ENCODE data around the gene TLE6. TPM values are rescaled to one million over a fixed set of nuclear protein-coding genes. Genes with fewer than 3 reads are reported as not detected.
"Not testable (repeated sequence)": the region's sequence is repeated elsewhere in the genome, so short reads cannot be mapped to it uniquely, and the experiment has no call there.

The TLE6 gene
- total and polyA plus RNA-seq, 2 donors = 1.4 to 4.9 TPM

DNA sequence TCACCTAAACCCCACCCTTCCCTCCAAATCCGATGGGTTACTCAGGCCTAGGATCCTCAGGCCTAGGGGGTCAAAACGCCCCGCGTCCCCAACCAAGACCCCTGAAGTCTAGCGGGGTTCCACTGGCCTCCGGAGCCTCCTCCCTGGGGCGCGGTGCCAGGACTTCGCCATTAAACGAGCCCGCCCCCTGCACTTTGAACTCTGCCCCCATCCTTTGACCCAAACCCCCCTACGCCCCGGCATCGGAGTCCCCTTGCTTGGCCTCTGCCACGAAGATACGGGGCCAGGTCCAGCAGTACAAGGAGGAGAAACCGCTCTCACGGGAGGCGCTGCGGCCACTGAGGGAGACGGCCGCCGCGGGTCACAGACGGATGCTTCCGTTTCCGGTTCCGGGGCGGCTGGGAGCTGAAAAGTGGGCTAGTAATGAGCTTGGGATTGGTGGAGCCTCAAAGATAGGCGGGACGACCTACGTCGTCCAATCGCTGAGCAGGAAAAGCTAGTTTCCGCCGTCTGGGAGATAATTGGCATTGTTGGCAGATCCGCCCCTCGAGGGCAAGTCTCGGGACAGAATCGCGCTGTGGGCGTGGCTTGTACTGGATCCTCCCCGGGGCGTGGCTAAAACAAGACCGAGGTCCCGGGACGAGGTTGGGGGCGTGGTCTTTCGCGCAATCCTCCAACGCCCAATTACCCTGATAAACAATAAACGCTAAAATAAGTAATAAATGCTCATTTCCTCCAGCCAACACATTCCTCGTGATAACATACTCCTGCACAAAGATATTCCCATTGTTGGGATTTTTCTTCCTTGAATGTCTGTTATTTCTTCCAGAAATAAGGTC is 26.9 kb upstream of the TLE6 start:
- Histone ChIP-seq H3K4me3 (ENCODE audit: low read length in 2 of 2) (peak overlapping the region; percentile 67 to 97), H3K27ac (ENCODE audit: low read depth in 1 of 2, low read length in 1 of 2) (peak overlapping the region; percentile 89 to 93), H3K27me3 (ENCODE audit: control insufficient read depth in 2 of 2, insufficient read depth in 1 of 2, low read length in 1 of 2) (no peaks in the 10 kb centered on the region), H3K36me3 (ENCODE audit: control insufficient read depth in 2 of 2, insufficient read depth in 2 of 2, low read length in 1 of 2) (no peaks in the 10 kb centered on the region), H3K4me1 (ENCODE audit: control insufficient read depth in 2 of 2, insufficient read depth in 2 of 2, low read length in 2 of 2) (peaks cover 7 to 16% of the 10 kb centered on the region in 2 donors), H3K9me3 (ENCODE audit: control insufficient read depth in 2 of 2, insufficient read depth in 1 of 2, low read length in 1 of 2) (peaks cover 0 to 5% of the 10 kb centered on the region in 2 donors)
- peak; percentile 95 to 100 (median 98) for DNase-seq (ENCODE audit: low read depth in 6 of 9, low spot score in 9 of 9)
- under 1% methylated on average over 53 of the region's 53 CpGs for WGBS

DNA sequence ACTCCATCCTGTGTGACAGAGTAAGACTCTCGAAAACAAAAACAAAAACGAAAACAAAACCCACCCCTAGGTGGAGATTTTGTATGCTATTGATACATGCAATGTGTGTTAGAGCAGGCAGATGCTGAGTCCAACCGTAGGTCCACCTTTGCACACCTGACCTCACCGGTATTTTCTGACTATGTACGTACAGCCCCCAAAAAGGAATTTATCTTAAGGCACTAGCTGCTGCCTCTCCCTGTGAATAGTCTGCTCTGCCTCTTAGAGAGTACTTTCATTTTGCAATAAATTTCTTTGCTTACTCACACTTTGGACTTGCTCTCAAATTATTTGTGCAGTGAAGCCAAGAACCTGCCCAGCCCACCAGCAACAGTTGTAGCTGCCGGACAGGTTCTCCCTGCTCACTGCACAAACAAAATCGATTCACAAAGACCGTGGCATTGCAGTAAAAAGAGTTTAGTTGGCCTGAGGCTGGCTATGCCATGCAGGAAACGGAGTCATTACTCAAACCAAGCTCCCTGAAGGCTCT is 24.3 kb upstream of the TLE6 start:
- no peaks in the 10 kb centered on the region for H3K36me3 ChIP-seq (ENCODE audit: control insufficient read depth in 2 of 2, insufficient read depth in 2 of 2, low read length in 1 of 2)
- H3K27ac ChIP-seq (ENCODE audit: low read depth in 1 of 2, low read length in 1 of 2) = no peak overlapping the region
- H3K4me3 ChIP-seq (ENCODE audit: low read length in 2 of 2) = no peak overlapping the region
- peaks cover 0 to 5% of the 10 kb centered on the region in 2 donors for H3K9me3 ChIP-seq (ENCODE audit: control insufficient read depth in 2 of 2, insufficient read depth in 1 of 2, low read length in 1 of 2)
- H3K27me3 ChIP-seq (ENCODE audit: control insufficient read depth in 2 of 2, insufficient read depth in 1 of 2, low read length in 1 of 2) = no peaks in the 10 kb centered on the region
- no peak for DNase-seq (ENCODE audit: low read depth in 6 of 9, low spot score in 9 of 9)
- 83% methylated on average over 9 of the region's 9 CpGs for WGBS
- peaks cover 7 to 14% of the 10 kb centered on the region in 2 donors for H3K4me1 ChIP-seq (ENCODE audit: control insufficient read depth in 2 of 2, insufficient read depth in 2 of 2, low read length in 2 of 2)

DNA sequence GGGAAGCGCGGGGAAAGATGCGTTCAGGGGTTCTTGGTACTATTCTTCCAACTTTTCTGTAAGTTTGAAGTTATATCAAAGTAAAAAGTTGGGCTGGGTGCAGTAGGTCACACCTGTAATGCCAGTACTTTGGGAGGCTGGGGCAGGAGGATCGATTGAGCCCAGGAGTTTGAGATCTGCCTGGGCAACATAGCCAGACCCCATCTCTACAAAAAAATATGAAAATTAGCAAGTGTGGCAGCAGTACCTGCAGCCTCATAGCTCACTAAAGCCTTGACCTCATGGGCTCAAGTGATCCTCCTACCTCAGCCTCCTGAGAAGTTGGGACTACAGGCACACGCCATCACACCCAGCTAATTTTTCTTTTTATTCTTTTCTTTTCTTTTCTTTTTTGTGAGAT is 20.2 kb upstream of the TLE6 start:
- Histone ChIP-seq H3K4me3 (ENCODE audit: low read length in 2 of 2) (no peak overlapping the region), H3K36me3 (ENCODE audit: control insufficient read depth in 2 of 2, insufficient read depth in 2 of 2, low read length in 1 of 2) (no peaks in the 10 kb centered on the region), H3K9me3 (ENCODE audit: control insufficient read depth in 2 of 2, insufficient read depth in 1 of 2, low read length in 1 of 2) (no peaks in the 10 kb centered on the region), H3K27ac (ENCODE audit: low read depth in 1 of 2, low read length in 1 of 2) (no peak overlapping the region), H3K27me3 (ENCODE audit: control insufficient read depth in 2 of 2, insufficient read depth in 1 of 2, low read length in 1 of 2) (no peaks in the 10 kb centered on the region), H3K4me1 (ENCODE audit: control insufficient read depth in 2 of 2, insufficient read depth in 2 of 2, low read length in 2 of 2) (peaks cover under 1% of the 10 kb centered on the region in 2 donors)
- DNase-seq (ENCODE audit: low read depth in 6 of 9, low spot score in 9 of 9) = no peak
- WGBS = 98% methylated on average over 5 of the region's 5 CpGs

DNA sequence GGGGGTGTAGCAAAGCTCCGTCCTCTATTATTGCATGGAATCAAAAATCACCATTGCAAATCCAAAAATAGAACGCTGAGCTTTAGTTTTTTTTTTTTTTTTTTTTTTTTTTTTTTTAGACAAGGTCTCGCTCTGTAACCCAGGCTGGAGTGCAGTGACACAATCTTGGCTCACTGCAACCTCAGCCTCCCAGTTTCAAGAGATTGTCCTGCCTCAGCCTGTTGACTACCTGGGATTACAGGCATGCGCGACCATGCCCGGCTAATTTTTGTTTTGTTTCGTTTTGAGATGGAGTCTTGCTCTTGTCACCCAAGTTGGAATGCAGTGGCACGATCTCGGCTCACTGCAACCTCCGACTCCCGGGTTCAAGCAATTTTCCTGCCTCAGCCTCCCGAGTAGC is 17.2 kb upstream of the TLE6 start:
- Histone ChIP-seq H3K4me1 (ENCODE audit: control insufficient read depth in 2 of 2, insufficient read depth in 2 of 2, low read length in 2 of 2) (peaks cover 2 to 4% of the 10 kb centered on the region in 2 donors), H3K36me3 (ENCODE audit: control insufficient read depth in 2 of 2, insufficient read depth in 2 of 2, low read length in 1 of 2) (no peaks in the 10 kb centered on the region), H3K27me3 (ENCODE audit: control insufficient read depth in 2 of 2, insufficient read depth in 1 of 2, low read length in 1 of 2) (no peaks in the 10 kb centered on the region), H3K4me3 (ENCODE audit: low read length in 2 of 2) (no peak overlapping the region), H3K9me3 (ENCODE audit: control insufficient read depth in 2 of 2, insufficient read depth in 1 of 2, low read length in 1 of 2) (no peaks in the 10 kb centered on the region), H3K27ac (ENCODE audit: low read depth in 1 of 2, low read length in 1 of 2) (no peak overlapping the region)
- 91% methylated on average over 12 of the region's 12 CpGs for WGBS
- no peak for DNase-seq (ENCODE audit: low read depth in 6 of 9, low spot score in 9 of 9)

DNA sequence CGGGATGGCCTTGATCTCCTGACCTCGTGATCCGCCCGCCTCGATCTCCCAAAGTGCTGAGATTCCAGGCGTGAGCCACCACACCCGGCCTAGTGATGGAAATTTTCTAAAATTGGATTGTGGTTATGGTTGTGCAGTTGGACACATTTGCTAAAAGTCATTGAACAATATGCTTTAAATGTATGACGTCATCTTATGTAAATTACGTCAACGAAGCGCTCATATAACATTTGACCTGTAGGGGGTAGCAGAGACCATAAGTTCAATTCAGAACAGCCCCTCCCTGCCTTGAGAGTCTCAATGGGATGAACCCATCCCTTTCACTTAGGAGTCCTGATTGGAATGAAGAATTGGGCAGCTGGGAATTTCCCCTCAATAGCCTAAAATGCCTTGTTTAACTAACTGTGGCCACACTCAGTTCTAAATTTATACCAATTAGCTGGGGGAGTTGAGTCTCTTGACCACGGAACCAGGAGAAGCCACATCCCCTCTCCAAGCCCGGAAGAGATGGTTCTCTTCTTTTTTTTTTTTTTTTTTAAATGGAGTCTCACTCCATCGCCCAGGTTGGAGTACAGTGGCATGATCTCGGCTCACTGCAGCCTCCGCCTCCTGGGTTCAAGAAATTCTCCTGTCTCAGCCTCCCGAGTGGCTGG is 15.2 kb upstream of the TLE6 start:
- Histone ChIP-seq H3K9me3 (ENCODE audit: control insufficient read depth in 2 of 2, insufficient read depth in 1 of 2, low read length in 1 of 2) (no peaks in the 10 kb centered on the region), H3K36me3 (ENCODE audit: control insufficient read depth in 2 of 2, insufficient read depth in 2 of 2, low read length in 1 of 2) (no peaks in the 10 kb centered on the region), H3K4me1 (ENCODE audit: control insufficient read depth in 2 of 2, insufficient read depth in 2 of 2, low read length in 2 of 2) (peaks cover 2 to 4% of the 10 kb centered on the region in 2 donors), H3K27me3 (ENCODE audit: control insufficient read depth in 2 of 2, insufficient read depth in 1 of 2, low read length in 1 of 2) (no peaks in the 10 kb centered on the region), H3K4me3 (ENCODE audit: low read length in 2 of 2) (peak overlapping the region in 1 of 2 donors; percentile 3), H3K27ac (ENCODE audit: low read depth in 1 of 2, low read length in 1 of 2) (no peak overlapping the region)
- WGBS = 43% methylated on average over 17 of the region's 17 CpGs
- peak in 8 of 9 donors; percentile 70 to 88 (median 80) for DNase-seq (ENCODE audit: low read depth in 6 of 9, low spot score in 9 of 9)

DNA sequence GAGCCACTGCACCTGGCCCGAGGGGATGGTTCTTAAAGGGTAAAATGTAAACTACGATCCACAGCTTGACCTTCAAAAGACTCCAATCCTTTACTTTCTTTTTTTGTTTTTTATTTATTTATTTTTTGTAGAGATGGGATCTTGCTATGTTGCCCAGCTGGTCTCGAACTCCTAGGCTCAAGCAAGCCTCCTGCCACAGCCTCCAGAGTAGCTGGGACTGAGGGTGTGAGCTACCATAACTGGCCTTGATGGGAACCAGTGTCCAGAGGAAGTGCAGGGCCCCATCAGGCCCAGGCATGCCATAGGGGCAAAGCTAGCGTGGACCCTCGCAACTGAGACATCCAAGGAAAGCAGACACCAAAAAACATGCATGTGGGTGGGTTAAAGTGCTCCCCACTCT is 14.2 kb upstream of the TLE6 start:
- Histone ChIP-seq H3K36me3 (ENCODE audit: control insufficient read depth in 2 of 2, insufficient read depth in 2 of 2, low read length in 1 of 2) (no peaks in the 10 kb centered on the region), H3K4me1 (ENCODE audit: control insufficient read depth in 2 of 2, insufficient read depth in 2 of 2, low read length in 2 of 2) (peaks cover 2 to 4% of the 10 kb centered on the region in 2 donors), H3K27me3 (ENCODE audit: control insufficient read depth in 2 of 2, insufficient read depth in 1 of 2, low read length in 1 of 2) (no peaks in the 10 kb centered on the region), H3K27ac (ENCODE audit: low read depth in 1 of 2, low read length in 1 of 2) (no peak overlapping the region), H3K4me3 (ENCODE audit: low read length in 2 of 2) (no peak overlapping the region), H3K9me3 (ENCODE audit: control insufficient read depth in 2 of 2, insufficient read depth in 1 of 2, low read length in 1 of 2) (no peaks in the 10 kb centered on the region)
- DNase-seq (ENCODE audit: low read depth in 6 of 9, low spot score in 9 of 9) = no peak
- 93% methylated on average over 5 of the region's 5 CpGs for WGBS

DNA sequence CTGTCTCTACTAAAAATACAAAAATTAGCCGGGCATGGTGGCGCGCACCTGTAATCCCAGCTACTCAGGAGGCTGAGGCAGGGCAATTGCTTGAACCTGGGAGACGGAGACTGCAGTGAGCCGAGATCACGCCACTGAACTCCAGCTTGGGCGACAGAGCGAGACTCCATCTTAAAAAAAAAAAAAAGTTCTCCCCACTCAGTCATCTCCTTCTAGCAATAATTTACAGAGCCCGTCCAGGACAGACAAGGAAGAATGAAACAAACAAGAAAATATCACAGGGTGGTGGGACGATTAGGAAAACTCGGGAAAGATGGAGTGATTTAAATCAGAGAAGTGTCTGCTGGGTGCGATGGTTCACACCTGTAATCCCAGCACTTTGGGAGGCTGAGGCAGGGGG is 13.7 kb upstream of the TLE6 start:
- WGBS = 96% methylated on average over 12 of the region's 12 CpGs
- not testable (repeated sequence) for DNase-seq (ENCODE audit: low read depth in 6 of 9, low spot score in 9 of 9); H3K36me3 ChIP-seq (ENCODE audit: control insufficient read depth in 2 of 2, insufficient read depth in 2 of 2, low read length in 1 of 2); H3K4me1 ChIP-seq (ENCODE audit: control insufficient read depth in 2 of 2, insufficient read depth in 2 of 2, low read length in 2 of 2); H3K9me3 ChIP-seq (ENCODE audit: control insufficient read depth in 2 of 2, insufficient read depth in 1 of 2, low read length in 1 of 2); H3K27me3 ChIP-seq (ENCODE audit: control insufficient read depth in 2 of 2, insufficient read depth in 1 of 2, low read length in 1 of 2); H3K4me3 ChIP-seq (ENCODE audit: low read length in 2 of 2); H3K27ac ChIP-seq (ENCODE audit: low read depth in 1 of 2, low read length in 1 of 2)

DNA sequence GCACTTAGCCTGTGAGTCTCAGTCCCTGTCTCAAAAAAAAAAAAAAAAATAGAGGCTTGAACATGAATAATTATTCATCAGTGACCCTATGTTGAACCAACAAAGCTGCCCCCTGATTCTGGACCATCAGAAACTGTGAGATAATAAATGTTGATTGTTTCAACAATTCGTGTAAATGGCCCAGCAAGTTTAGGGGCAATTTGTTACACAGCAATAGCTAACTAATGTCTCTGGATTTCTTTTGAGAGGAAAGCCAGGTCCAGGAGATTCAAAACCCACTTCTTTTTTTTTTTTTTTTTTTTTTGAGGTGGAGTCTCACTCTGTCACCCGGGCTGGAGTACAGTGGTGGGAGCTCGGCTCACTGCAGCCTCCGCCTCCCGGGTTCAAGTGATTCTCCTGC is 12.5 kb upstream of the TLE6 start:
- Histone ChIP-seq H3K4me1 (ENCODE audit: control insufficient read depth in 2 of 2, insufficient read depth in 2 of 2, low read length in 2 of 2) (peaks cover 14 to 21% of the 10 kb centered on the region in 2 donors), H3K27ac (ENCODE audit: low read depth in 1 of 2, low read length in 1 of 2) (no peak overlapping the region), H3K9me3 (ENCODE audit: control insufficient read depth in 2 of 2, insufficient read depth in 1 of 2, low read length in 1 of 2) (no peaks in the 10 kb centered on the region), H3K4me3 (ENCODE audit: low read length in 2 of 2) (no peak overlapping the region), H3K27me3 (ENCODE audit: control insufficient read depth in 2 of 2, insufficient read depth in 1 of 2, low read length in 1 of 2) (no peaks in the 10 kb centered on the region), H3K36me3 (ENCODE audit: control insufficient read depth in 2 of 2, insufficient read depth in 2 of 2, low read length in 1 of 2) (no peaks in the 10 kb centered on the region)
- no peak for DNase-seq (ENCODE audit: low read depth in 6 of 9, low spot score in 9 of 9)
- WGBS = 99% methylated on average over 5 of the region's 5 CpGs

DNA sequence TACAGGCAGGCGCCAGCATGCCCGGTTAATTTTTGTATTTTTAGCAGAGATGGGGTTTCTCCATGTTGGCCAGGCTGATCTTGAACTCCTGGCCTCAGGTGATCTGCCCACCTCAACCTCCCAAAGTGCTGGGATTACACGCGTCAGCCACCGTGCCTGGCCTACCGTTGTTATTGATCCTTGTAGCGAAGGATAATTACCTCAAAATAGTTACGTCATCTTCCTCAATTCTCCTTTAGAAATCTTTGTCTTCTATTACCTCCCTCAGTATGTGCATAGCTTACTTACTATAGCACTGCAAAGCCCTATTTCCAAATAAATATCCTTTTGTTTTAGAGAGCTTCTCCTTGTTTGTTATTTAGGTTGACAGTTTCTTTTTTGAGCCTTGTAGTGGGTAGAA is 9.4 kb upstream of the TLE6 start:
- Histone ChIP-seq H3K4me3 (ENCODE audit: low read length in 2 of 2) (no peak overlapping the region), H3K4me1 (ENCODE audit: control insufficient read depth in 2 of 2, insufficient read depth in 2 of 2, low read length in 2 of 2) (peaks cover 12 to 38% of the 10 kb centered on the region in 2 donors), H3K27me3 (ENCODE audit: control insufficient read depth in 2 of 2, insufficient read depth in 1 of 2, low read length in 1 of 2) (peaks cover 0 to 2% of the 10 kb centered on the region in 2 donors), H3K36me3 (ENCODE audit: control insufficient read depth in 2 of 2, insufficient read depth in 2 of 2, low read length in 1 of 2) (no peaks in the 10 kb centered on the region), H3K9me3 (ENCODE audit: control insufficient read depth in 2 of 2, insufficient read depth in 1 of 2, low read length in 1 of 2) (peaks cover 0 to 6% of the 10 kb centered on the region in 2 donors), H3K27ac (ENCODE audit: low read depth in 1 of 2, low read length in 1 of 2) (no peak overlapping the region)
- WGBS = 87% methylated on average over 8 of the region's 8 CpGs
- no peak for DNase-seq (ENCODE audit: low read depth in 6 of 9, low spot score in 9 of 9)

Measured in thymus (tissue), 11 donors.